LNCAP (cell line): ENCODE data around the gene MPDU1.

ENCODE experiments used
- TF ChIP-seq, protein P1 (sequence below): fragments of 450-650 bp; IDR thresholded peaks from 2 replicates; pipeline ENCODE4 v1.5.1; 2017; ENCODE audit warnings: mild to moderate bottlenecking

MPDU1 gene

DNA sequence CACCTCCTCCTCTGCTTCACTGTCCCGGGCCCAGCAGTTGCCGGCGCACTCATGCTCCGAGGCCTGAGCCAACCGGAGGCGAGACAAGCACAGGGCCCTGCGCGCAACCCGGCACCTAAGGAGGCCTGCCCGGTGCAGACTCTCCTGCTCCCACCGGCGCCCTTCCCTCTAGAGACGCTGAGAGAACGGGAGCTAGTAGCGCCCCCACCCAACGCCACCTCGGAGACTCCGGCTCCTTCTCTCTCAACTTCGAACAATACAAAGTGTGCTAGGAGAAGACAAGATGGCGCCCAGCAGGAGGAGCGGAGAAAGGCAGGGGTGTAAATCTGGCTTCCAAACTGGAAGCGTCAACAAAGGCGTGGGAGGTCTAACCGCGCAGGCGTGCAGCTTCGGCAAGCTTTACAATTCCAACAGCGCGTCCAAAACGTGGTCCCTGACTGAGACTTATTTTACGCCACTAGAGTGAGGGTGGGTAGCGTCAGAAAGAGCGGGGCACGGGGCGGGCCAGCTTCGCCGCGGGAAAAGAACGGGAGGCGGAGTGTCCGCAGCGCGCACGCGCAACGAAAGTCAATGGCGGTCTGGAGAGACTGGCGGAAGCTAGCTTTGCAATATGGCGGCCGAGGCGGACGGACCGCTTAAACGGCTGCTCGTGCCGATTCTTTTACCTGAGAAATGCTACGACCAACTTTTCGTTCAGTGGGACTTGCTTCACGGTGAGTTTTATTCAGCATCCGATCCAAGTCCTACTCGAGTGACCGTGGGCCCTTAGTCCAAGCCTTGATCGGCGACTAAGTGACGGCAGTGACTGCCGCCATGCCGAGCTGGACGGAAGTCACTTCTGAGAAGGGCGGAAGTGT, at the start of gene MPDU1:
TSS of gene MPDU1 (plus strand) at position 600 of the 857 bp plus-strand sequence. CDS start at position 611, 11 bp downstream.
- TF ChIP-seq, protein P1, sequence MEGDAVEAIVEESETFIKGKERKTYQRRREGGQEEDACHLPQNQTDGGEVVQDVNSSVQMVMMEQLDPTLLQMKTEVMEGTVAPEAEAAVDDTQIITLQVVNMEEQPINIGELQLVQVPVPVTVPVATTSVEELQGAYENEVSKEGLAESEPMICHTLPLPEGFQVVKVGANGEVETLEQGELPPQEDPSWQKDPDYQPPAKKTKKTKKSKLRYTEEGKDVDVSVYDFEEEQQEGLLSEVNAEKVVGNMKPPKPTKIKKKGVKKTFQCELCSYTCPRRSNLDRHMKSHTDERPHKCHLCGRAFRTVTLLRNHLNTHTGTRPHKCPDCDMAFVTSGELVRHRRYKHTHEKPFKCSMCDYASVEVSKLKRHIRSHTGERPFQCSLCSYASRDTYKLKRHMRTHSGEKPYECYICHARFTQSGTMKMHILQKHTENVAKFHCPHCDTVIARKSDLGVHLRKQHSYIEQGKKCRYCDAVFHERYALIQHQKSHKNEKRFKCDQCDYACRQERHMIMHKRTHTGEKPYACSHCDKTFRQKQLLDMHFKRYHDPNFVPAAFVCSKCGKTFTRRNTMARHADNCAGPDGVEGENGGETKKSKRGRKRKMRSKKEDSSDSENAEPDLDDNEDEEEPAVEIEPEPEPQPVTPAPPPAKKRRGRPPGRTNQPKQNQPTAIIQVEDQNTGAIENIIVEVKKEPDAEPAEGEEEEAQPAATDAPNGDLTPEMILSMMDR = no peak

DNA sequence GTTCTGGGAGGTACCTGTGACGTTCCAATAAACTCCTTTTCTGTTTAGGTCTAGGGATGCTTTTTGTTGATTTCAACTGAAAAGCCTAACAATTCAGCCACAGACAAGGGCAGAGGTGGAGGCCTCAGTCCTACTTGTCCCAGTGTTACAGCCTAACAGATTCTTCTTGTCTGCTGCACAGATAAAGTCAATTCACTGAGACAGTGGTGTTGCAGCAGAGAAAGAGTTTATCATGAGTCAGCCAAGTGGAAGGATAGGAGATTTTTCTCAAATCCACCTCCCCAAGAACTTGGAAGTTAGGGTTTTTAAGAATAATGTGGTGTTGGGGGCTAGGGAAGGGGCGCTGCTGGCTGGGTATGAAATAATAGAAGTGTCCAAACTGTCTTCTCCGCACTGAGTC, 45.6 kb upstream of the MPDU1 start:
- TF ChIP-seq, protein P1 = no peak

DNA sequence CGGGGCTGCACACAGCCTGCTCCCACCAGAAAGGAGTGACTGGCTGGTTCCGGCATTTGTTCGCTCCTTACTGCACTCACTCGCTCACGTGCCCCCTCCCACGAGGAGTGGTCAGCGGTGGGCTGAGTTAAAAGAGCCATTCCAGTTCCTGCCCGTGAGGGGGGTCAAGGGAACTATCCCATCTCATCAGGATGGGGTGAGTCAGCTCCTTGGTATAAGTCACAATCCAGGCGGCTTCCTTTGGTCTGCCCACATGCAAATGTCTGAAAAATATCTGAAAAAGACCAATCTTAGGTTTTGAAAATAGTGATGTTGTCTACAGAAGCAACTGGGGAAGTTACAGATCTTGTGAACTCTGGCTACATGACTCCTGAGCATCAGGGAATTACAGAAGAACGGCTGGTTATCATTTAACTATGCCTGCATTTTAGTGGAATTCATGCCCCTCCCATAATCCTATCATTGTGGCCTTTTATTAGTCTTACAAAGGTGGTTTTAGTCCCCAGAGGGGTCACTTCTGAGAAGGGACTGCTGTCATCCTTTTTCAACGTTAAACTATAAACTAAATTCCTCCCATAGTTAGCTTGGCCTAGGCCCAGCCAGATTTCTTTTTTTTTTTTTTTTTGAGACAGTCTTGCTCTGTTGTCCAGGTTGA, 44.6 kb upstream of the MPDU1 start:
- TF ChIP-seq, protein P1 = no peak

DNA sequence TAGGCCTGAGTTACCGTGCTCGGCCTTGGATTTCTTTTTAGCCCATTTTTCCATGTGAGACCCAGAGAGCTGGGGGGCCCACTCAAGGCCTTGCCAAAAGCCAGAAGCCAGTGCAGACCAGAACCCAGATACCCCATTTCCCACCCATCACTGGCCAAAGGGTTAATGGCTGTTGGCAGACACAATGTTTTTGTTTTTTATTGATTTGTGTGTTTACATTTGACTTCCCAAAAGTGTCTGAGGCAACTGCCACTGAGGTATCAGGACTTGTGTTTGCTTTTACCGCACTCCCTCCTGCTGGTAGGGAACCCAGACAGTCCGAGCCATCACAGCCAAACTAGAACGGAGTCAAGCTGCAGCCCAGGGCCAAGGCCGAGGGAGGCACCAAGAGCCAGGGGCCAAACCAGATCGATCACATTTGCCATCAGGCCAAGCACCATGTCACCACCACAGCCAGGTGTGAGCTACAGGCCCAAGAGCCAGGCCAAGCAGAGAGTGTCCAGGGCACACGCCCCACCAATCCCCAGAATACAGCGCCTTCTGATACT, 42.5 kb upstream of the MPDU1 start:
- TF ChIP-seq, protein P1 = no peak

DNA sequence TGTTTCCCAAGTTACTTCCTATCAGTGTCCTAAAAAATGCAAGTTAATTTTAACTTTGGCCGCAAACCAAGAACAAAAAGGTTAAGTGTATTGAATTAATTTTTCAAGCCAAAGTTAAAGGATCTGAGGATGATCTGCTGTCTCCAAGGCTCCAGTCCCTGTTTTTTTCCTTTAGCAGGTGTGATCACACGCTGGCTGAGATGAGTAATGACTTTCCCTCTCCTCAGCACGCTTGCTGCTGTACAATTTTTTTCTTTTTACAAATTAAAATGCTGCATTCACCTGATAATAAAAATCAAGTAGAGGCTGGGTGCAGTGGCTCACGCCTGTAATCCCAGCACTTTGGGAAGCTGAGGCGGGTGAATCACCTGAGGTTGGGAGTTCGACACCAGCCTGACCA, 38.7 kb upstream of the MPDU1 start:
- TF ChIP-seq, protein P1 = no peak

DNA sequence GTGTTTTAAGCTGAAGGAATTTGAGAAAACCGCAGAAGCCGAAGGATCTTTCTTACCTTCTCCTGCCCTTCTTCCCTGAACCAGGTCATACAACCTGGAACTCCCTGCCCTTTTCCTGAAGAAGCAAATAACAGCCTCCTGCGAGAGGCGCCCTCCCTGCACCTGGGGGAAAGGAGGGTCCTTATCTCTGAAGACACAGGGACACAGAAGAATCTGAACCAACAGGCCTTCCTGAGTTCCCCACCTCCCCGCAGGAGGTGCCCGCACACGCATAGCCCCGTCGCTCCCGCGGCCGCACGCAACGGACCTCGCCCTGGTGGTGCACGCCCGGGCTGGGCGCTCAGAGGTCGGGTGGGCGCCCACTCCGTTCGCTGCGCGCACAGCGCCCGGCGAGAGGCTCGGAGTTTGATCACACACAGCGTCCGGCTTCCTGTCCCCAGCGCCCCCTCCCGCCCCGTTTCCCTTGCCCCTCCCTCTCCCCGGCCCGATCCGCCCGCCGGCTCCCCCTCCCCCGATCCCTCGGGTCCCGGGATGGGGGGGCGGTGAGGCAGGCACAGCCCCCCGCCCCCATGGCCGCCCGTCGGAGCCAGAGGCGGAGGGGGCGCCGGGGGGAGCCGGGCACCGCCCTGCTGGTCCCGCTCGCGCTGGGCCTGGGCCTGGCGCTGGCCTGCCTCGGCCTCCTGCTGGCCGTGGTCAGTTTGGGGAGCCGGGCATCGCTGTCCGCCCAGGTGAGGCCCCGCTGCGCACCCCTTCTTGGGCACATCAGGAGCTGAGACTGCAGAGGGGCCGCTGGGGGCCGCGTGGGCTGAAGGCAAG, 34.9 kb upstream of the MPDU1 start, which contains the start of gene TNFSF12:
TSS of gene TNFSF12 (plus strand) at position 474 of the 816 bp plus-strand sequence. CDS start at position 570, 96 bp downstream.
- TF ChIP-seq, protein P1 = no peak
